DOHH2 (cell line): Measurements from ENCODE around the gene ITGA8.

ENCODE experiments used
- CTCF ChIP-seq: fragments of 200-600 bp; sonication (generic); IDR thresholded peaks from one replicate; pipeline ENCODE4 v1.5.1; 2014; ENCODE audit warnings: antibody characterized with exemption, mild to moderate bottlenecking, low read depth, low read length; ENCODE audit not compliant: poor library complexity, severe bottlenecking
- EZH2phosphoT487 ChIP-seq: fragments of 200-600 bp; sonication (generic); IDR thresholded peaks from 2 replicates; pipeline ENCODE4 v1.6.1; 2017; ENCODE audit warnings: borderline replicate concordance, mild to moderate bottlenecking, antibody characterized with exemption, low read length, moderate library complexity, mixed read lengths

DNA sequence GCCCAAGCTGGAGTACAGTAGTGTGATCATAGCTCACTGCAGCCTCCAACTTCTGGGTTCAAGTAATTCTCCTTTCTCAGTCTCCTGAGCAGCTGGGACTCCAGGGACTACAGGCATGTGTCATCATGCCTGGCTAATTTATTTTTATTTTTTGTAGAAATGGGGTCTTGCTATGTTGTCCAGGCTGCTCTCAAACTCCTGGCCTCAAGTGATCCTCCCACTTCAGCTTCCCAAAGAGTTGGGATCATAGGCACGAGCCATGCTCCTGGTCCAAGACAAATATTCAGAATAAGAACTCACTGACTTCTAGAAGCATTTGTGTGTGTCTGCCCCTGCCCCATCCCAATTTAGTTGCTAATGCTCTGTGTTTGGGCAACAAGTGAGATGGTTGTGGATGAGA, 151.8 kb downstream of the ITGA8 start:
- TF ChIP-seq CTCF (no peak), EZH2phosphoT487 (no peak)
